Neural progenitor cell (in vitro differentiated cells): ENCODE results near the gene SLC35G1. TPM values are rescaled to one million over a fixed set of nuclear protein-coding genes. Genes with fewer than 3 reads are reported as not detected.

Source experiments
- DNase-seq: peaks from one replicate; pipeline ENCODE4 v3.0.0-alpha.2; 2016; ENCODE audit warnings: low spot score
- H2AFZ ChIP-seq: fragments of 200-600 bp; sonication (generic); replicated peaks from 2 replicates; pipeline ENCODE4 v1.6.1; 2016; ENCODE audit warnings: antibody characterized with exemption
- H3F3A ChIP-seq: fragments of 200-600 bp; sonication (generic); 2 replicates; pipeline ENCODE4 v1.6.1; 2016; ENCODE audit warnings: antibody characterized with exemption, low read depth
- H3K27ac ChIP-seq: fragments of 200-600 bp; sonication (generic); 2 replicates; pipeline ENCODE4 v1.5.1; 2016; ENCODE audit warnings: mild to moderate bottlenecking
- H3K27me3 ChIP-seq: fragments of 200-600 bp; sonication (generic); 2 replicates; pipeline ENCODE4 v1.6.1; 2016; ENCODE audit warnings: mild to moderate bottlenecking, moderate library complexity
- H3K36me3 ChIP-seq: fragments of 200-600 bp; sonication (generic); 2 replicates; pipeline ENCODE4 v1.5.1; 2016
- H3K4me1 ChIP-seq: fragments of 200-600 bp; sonication (generic); 2 replicates; pipeline ENCODE4 v1.6.1; 2016; ENCODE audit warnings: mixed run types
- H3K4me2 ChIP-seq: fragments of 200-600 bp; sonication (generic); 2 replicates; pipeline ENCODE4 v1.6.1; 2016
- H3K4me3 ChIP-seq: fragments of 200-600 bp; sonication (generic); 2 replicates; pipeline ENCODE4 v1.5.1; 2016
- H3K79me2 ChIP-seq: fragments of 200-600 bp; sonication (generic); 2 replicates; pipeline ENCODE4 v1.6.1; 2016; ENCODE audit warnings: low read depth
- H3K9ac ChIP-seq: fragments of 200-600 bp; sonication (generic); 2 replicates; pipeline ENCODE4 v1.6.1; 2016
- H3K9me3 ChIP-seq: fragments of 200-600 bp; sonication (generic); 2 replicates; pipeline ENCODE4 v1.5.1; 2016; ENCODE audit warnings: low read depth
- H4K20me1 ChIP-seq: fragments of 200-600 bp; sonication (generic); 2 replicates; pipeline ENCODE4 v1.6.1; 2016; ENCODE audit warnings: low read depth
- H3K27ac Mint-ChIP-seq: 3 replicates; pipeline ENCODE4 v1.8.0; 2021; ENCODE audit warnings: mixed read lengths
- H3K27me3 Mint-ChIP-seq: 2 replicates; pipeline ENCODE4 v1.8.0; 2022; ENCODE audit warnings: low read depth, mild to moderate bottlenecking, inconsistent platforms, moderate library complexity, mixed read lengths; ENCODE audit not compliant: insufficient read depth
- H3K36me3 Mint-ChIP-seq: 3 replicates; pipeline ENCODE4 v1.8.0; 2021; ENCODE audit warnings: mixed read lengths
- H3K4me1 Mint-ChIP-seq: 3 replicates; pipeline ENCODE4 v1.8.0; 2021; ENCODE audit warnings: mixed read lengths
- H3K4me3 Mint-ChIP-seq: 3 replicates; pipeline ENCODE4 v1.8.0; 2021; ENCODE audit warnings: mild to moderate bottlenecking, moderate library complexity, mixed read lengths
- H3K9me3 Mint-ChIP-seq: 3 replicates; pipeline ENCODE4 v1.8.0; 2020; ENCODE audit warnings: mixed read lengths
- EZH2 ChIP-seq: fragments of 200-600 bp; sonication (generic); IDR thresholded peaks from 2 replicates; pipeline ENCODE4 v1.6.1; 2017; ENCODE audit warnings: antibody characterized with exemption, mild to moderate bottlenecking, moderate library complexity
- EZH2phosphoT487 ChIP-seq: fragments of 200-600 bp; sonication (generic); IDR thresholded peaks from 2 replicates; pipeline ENCODE4 v1.6.1; 2017; ENCODE audit warnings: antibody characterized with exemption
- total RNA-seq: library from RNA; depleted of rRNA; stranded (reverse); fragments of >200 nt; gene quantifications from 2 replicates; pipeline ENCODE4 v1.2.3, GENCODE V29; 2015; ENCODE audit warnings: low replicate concordance
- TF ChIP-seq, protein P1 (sequence below): fragments of 200-600 bp; sonication (generic); IDR thresholded peaks from 2 replicates; pipeline ENCODE4 v1.5.1; 2017; ENCODE audit warnings: antibody characterized with exemption, mild to moderate bottlenecking

The SLC35G1 gene
- total RNA-seq, 1 donor from 2014 or later, result 14.6 TPM

DNA sequence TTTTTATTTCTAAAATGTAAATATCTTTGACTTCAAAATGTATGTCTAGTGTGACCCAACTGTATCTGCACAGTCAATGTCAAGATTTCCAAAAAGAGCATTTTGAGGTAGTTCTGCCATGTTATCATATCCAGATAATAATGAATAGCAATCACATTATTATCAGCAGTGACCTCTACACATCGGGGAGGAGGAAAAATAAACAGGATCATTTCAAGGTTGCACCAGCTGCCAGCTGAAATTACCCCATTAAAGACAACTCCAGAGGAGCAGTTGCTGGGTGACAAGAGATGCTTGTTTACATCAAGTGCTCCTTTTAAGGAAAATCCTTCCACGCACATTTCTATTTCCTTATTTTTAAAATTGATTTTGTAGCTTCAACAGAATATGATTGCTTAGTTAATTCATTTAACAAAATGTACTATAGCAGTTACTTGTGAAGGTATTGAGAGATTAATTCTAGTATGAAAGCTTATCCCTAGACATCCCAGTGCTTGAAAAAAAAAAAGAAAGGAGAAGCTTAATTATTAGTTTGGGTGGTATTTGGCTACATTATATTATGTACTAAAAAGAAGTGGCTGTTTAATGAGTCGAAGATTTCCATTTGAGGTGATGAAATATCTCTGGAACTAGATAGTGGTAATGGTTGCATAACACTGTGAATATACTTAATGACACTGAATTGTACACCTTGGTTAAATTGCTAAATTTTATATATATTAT is 19.3 kb upstream of the SLC35G1 start:
- Mint-ChIP-seq H3K9me3 (no peaks in the 10 kb centered on the region), H3K36me3 (no peaks in the 10 kb centered on the region), H3K27me3 (peaks cover 6% of the 10 kb centered on the region), H3K4me3 (no peak overlapping the region), H3K4me1 (peaks cover 13% of the 10 kb centered on the region), H3K27ac (no peak overlapping the region)
- Histone ChIP-seq H3K9me3 (no peaks in the 10 kb centered on the region), H3K27ac (no peak overlapping the region), H2AFZ (no peak overlapping the region), H3K27me3 (peaks cover under 1% of the 10 kb centered on the region), H3K36me3 (no peaks in the 10 kb centered on the region), H3K4me3 (no peak overlapping the region), H4K20me1 (no peaks in the 10 kb centered on the region), H3K9ac (no peak overlapping the region), H3K79me2 (no peaks in the 10 kb centered on the region), H3K4me2 (no peak overlapping the region), H3K4me1 (peaks cover 8% of the 10 kb centered on the region), H3F3A (peaks cover 5% of the 10 kb centered on the region)
- TF ChIP-seq, protein P1, sequence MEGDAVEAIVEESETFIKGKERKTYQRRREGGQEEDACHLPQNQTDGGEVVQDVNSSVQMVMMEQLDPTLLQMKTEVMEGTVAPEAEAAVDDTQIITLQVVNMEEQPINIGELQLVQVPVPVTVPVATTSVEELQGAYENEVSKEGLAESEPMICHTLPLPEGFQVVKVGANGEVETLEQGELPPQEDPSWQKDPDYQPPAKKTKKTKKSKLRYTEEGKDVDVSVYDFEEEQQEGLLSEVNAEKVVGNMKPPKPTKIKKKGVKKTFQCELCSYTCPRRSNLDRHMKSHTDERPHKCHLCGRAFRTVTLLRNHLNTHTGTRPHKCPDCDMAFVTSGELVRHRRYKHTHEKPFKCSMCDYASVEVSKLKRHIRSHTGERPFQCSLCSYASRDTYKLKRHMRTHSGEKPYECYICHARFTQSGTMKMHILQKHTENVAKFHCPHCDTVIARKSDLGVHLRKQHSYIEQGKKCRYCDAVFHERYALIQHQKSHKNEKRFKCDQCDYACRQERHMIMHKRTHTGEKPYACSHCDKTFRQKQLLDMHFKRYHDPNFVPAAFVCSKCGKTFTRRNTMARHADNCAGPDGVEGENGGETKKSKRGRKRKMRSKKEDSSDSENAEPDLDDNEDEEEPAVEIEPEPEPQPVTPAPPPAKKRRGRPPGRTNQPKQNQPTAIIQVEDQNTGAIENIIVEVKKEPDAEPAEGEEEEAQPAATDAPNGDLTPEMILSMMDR, result no peak
- TF ChIP-seq EZH2 (no peak), EZH2phosphoT487 (no peak)
- DNase-seq, result no peak

DNA sequence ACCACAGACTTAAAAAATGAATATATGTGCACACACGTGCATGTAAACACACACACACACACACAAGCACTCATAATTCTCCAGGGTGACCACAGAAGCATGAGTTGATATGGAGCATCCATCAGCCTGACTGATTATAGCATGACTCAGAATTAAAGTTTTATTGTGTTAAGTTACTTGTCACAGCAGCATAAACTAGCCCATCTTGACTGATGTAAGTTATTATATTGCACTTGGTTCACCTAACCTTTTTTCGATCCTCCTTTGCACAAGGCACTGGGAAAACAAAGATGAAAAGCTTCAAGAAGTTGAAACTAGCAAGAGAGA is 18.8 kb upstream of the SLC35G1 start:
- Histone ChIP-seq H3K9me3 (no peaks in the 10 kb centered on the region), H3K27ac (no peak overlapping the region), H4K20me1 (no peaks in the 10 kb centered on the region), H2AFZ (no peak overlapping the region), H3K79me2 (no peaks in the 10 kb centered on the region), H3K27me3 (peaks cover 5% of the 10 kb centered on the region), H3K4me2 (no peak overlapping the region), H3K9ac (no peak overlapping the region), H3K36me3 (no peaks in the 10 kb centered on the region), H3K4me1 (peaks cover 8% of the 10 kb centered on the region), H3F3A (peaks cover 5% of the 10 kb centered on the region), H3K4me3 (no peak overlapping the region)
- no peak for DNase-seq
- peaks cover 13% of the 10 kb centered on the region for H3K4me1 Mint-ChIP-seq
- H3K27me3 Mint-ChIP-seq, result peaks cover 6% of the 10 kb centered on the region
- no peak overlapping the region for H3K27ac Mint-ChIP-seq
- no peak for TF ChIP-seq EZH2phosphoT487
- TF ChIP-seq, protein P1, result no peak
- no peak for TF ChIP-seq EZH2
- H3K36me3 Mint-ChIP-seq, result no peaks in the 10 kb centered on the region
- no peak overlapping the region for H3K4me3 Mint-ChIP-seq
- no peaks in the 10 kb centered on the region for H3K9me3 Mint-ChIP-seq

DNA sequence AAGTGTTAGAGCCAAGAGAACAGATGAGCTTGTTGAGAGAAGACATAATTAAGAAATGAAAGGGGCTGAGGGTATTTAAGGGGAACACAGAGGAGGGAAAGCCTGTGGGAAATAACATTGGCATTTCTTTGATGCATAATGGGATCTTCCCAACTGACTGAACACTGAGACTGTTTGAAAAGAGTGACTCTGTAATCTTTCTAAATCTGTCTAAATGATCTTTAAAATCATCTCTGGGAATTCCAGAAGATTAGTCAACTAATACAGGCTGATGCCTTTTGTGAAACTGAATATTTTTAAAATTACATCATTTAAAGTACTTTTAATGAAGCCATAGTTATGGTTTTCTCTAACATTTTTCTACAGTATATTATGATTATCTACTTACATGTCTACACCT is 17.4 kb upstream of the SLC35G1 start:
- Histone ChIP-seq H3K9me3 (no peaks in the 10 kb centered on the region), H3K4me3 (no peak overlapping the region), H3K79me2 (no peaks in the 10 kb centered on the region), H3K4me1 (peaks cover 8% of the 10 kb centered on the region), H3K9ac (no peak overlapping the region), H3K27ac (no peak overlapping the region), H3F3A (peaks cover 5% of the 10 kb centered on the region), H3K27me3 (peaks cover 19% of the 10 kb centered on the region), H3K4me2 (no peak overlapping the region), H2AFZ (no peak overlapping the region), H3K36me3 (no peaks in the 10 kb centered on the region), H4K20me1 (no peaks in the 10 kb centered on the region)
- DNase-seq, result no peak
- Mint-ChIP-seq H3K27me3 (peaks cover 3% of the 10 kb centered on the region), H3K4me1 (peaks cover 13% of the 10 kb centered on the region), H3K36me3 (no peaks in the 10 kb centered on the region), H3K9me3 (no peaks in the 10 kb centered on the region), H3K27ac (peak overlapping the region; percentile 1), H3K4me3 (no peak overlapping the region)
- no peak for TF ChIP-seq EZH2phosphoT487
- no peak for TF ChIP-seq EZH2
- TF ChIP-seq, protein P1, result no peak
